ENCODE measurements around the gene FAM98C.

The FAM98C gene

DNA sequence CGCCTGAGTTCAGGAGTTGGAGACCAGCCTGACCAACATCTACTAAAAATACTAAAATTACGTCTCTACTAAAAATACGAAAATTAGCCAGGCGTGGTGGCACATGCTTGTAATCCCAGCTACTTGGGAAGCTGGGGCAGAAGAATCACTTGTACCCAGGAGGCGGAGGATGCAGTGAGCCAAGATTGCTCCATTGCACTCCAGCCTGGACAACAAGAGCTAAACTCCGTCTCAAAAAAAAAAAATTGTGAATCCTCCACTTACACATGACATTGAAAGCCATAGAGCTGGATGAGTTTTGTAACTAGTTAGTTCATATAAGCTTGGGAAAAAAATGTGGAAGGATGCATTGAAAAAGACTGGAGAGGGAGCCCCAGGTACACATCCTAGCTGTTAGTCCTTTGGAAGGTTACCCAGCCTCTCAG, 29.0 kb upstream of the FAM98C start:
- TF ChIP-seq CTCF (IDR thresholded peaks at IDR 0.05; ENCODE audit: borderline replicate concordance, extremely low read depth, low read length, poor library complexity, severe bottlenecking) (no peak), EZH2 (IDR thresholded peaks at IDR 0.05; ENCODE audit: borderline replicate concordance, low read depth, low read length, severe bottlenecking) (no peak)
- H3K4me3 ChIP-seq (ENCODE audit: low read depth in 1 of 2, low read length in 2 of 2): peak overlapping the region; percentile 28 to 67; a peak in 3 of 4 replicates
- peaks cover 22% of the 10 kb centered on the region for H4K20me1 ChIP-seq (ENCODE audit: insufficient read depth, low read length)
- H3K27ac ChIP-seq (ENCODE audit: low read length): peak overlapping the region; percentile 90
- peak overlapping the region; percentile 91 for H3K9ac ChIP-seq (ENCODE audit: low read depth, low read length)
- H3K36me3 ChIP-seq (ENCODE audit: insufficient read depth, low read length): peaks cover 32% of the 10 kb centered on the region
- peak overlapping the region; percentile 72 for H3K4me2 ChIP-seq (ENCODE audit: insufficient read depth, low read length)
- ATAC-seq (ENCODE audit: insufficient read depth, low read depth) (no peak), DNase-seq (no peak)
- no peaks in the 10 kb centered on the region for H3K27me3 ChIP-seq (ENCODE audit: insufficient read depth, low read length, poor library complexity)
- H3K9me3 ChIP-seq (ENCODE audit: insufficient read depth, low read length, severe bottlenecking): no peaks in the 10 kb centered on the region
- peaks cover 40% of the 10 kb centered on the region for H3K79me2 ChIP-seq (ENCODE audit: insufficient read depth, low read length)
- peaks cover 26% of the 10 kb centered on the region for H3K4me1 ChIP-seq (ENCODE audit: insufficient read depth, low read length)
- H2AFZ ChIP-seq (ENCODE audit: low read depth, low read length): peak overlapping the region; percentile 95

DNA sequence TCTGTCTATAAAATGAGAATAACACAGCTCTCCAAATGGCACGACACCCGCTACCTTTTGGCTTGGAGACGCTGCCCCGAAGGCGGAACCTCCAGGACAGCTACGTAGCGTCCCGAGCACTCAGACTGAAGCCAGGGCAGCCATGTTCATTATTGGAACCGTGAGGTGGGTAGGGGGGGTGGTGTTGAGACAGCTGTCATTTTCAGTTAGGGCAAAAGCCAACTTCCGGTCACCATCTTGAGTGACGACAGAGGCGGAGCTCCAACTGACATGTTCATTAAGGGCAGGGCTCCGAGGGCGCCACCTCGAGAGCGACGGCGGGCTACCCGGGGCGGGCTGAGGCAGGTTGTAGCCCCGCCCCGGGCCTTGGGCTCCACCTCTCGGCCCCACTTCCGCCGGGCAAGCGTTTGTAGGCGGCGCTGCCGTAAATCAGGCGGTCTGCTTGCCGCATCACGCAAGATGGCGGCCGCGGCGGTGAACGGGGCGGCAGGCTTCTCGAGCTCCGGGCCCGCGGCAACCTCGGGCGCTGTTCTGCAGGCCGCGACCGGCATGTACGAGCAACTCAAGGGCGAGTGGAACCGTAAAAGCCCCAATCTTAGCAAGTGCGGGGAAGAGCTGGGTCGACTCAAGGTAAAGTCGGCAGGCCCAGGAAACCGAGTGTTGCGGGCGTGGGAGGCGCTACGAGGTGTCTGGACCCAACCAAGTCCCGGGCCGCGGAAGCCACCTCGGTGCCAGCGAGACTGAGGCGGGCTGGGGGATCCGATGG, 28.4 kb upstream of the FAM98C start, which contains the start of gene PSMD8:
TSS of gene PSMD8 (plus strand) at position 240 of the 766 bp plus-strand sequence. CDS start at position 271, 31 bp downstream.
- H3K4me3 ChIP-seq (ENCODE audit: low read depth in 1 of 2, low read length in 2 of 2): peak within 1 kb of the TSS; percentile 91 to 94
- H3K27me3 ChIP-seq (ENCODE audit: insufficient read depth, low read length, poor library complexity): no peaks in the 10 kb centered on the region
- peaks cover 46% of the 10 kb centered on the region for H3K79me2 ChIP-seq (ENCODE audit: insufficient read depth, low read length)
- peak within 1 kb of the TSS; percentile 95 for H2AFZ ChIP-seq (ENCODE audit: low read depth, low read length)
- peak; percentile 99 for DNase-seq
- H3K9me3 ChIP-seq (ENCODE audit: insufficient read depth, low read length, severe bottlenecking): no peaks in the 10 kb centered on the region
- peak within 1 kb of the TSS; percentile 90 for H3K27ac ChIP-seq (ENCODE audit: low read length)
- peaks cover 38% of the 10 kb centered on the region for H3K36me3 ChIP-seq (ENCODE audit: insufficient read depth, low read length)
- peaks cover 26% of the 10 kb centered on the region for H3K4me1 ChIP-seq (ENCODE audit: insufficient read depth, low read length)
- peak; percentile 93 for ATAC-seq (ENCODE audit: insufficient read depth, low read depth)
- peaks cover 28% of the 10 kb centered on the region for H4K20me1 ChIP-seq (ENCODE audit: insufficient read depth, low read length)
- TF ChIP-seq EZH2 (IDR thresholded peaks at IDR 0.05; ENCODE audit: borderline replicate concordance, low read depth, low read length, severe bottlenecking) (no peak), CTCF (IDR thresholded peaks at IDR 0.05; ENCODE audit: borderline replicate concordance, extremely low read depth, low read length, poor library complexity, severe bottlenecking) (peak; percentile 45)
- H3K4me2 ChIP-seq (ENCODE audit: insufficient read depth, low read length): peak within 1 kb of the TSS; percentile 93
- peak within 1 kb of the TSS; percentile 91 for H3K9ac ChIP-seq (ENCODE audit: low read depth, low read length)

GRCh38 chr19:38375098-38375493, 27.8 kb upstream of the FAM98C start:
- Histone ChIP-seq H3K4me2 (ENCODE audit: insufficient read depth, low read length) (peak overlapping the region; percentile 93), H3K4me1 (ENCODE audit: insufficient read depth, low read length) (peaks cover 26% of the 10 kb centered on the region), H2AFZ (ENCODE audit: low read depth, low read length) (peak overlapping the region; percentile 89), H3K36me3 (ENCODE audit: insufficient read depth, low read length) (peaks cover 42% of the 10 kb centered on the region), H3K4me3 (ENCODE audit: low read depth in 1 of 2, low read length in 2 of 2) (peak overlapping the region; percentile 91 to 94), H4K20me1 (ENCODE audit: insufficient read depth, low read length) (peaks cover 29% of the 10 kb centered on the region), H3K27ac (ENCODE audit: low read length) (peak overlapping the region; percentile 90), H3K79me2 (ENCODE audit: insufficient read depth, low read length) (peaks cover 48% of the 10 kb centered on the region), H3K27me3 (ENCODE audit: insufficient read depth, low read length, poor library complexity) (no peaks in the 10 kb centered on the region), H3K9me3 (ENCODE audit: insufficient read depth, low read length, severe bottlenecking) (no peaks in the 10 kb centered on the region), H3K9ac (ENCODE audit: low read depth, low read length) (peak overlapping the region; percentile 91)
- no peak for DNase-seq
- ATAC-seq (ENCODE audit: insufficient read depth, low read depth): no peak
- no peak for TF ChIP-seq EZH2 (IDR thresholded peaks at IDR 0.05; ENCODE audit: borderline replicate concordance, low read depth, low read length, severe bottlenecking)
- TF ChIP-seq CTCF (IDR thresholded peaks at IDR 0.05; ENCODE audit: borderline replicate concordance, extremely low read depth, low read length, poor library complexity, severe bottlenecking): no peak
